Measurements from ENCODE around the gene CCL8. TPM values are rescaled to one million over a fixed set of nuclear protein-coding genes. Genes with fewer than 3 reads are reported as not detected.

CCL8 gene
- total RNA-seq, 1 donor from 2014 or later, result not detected

DNA sequence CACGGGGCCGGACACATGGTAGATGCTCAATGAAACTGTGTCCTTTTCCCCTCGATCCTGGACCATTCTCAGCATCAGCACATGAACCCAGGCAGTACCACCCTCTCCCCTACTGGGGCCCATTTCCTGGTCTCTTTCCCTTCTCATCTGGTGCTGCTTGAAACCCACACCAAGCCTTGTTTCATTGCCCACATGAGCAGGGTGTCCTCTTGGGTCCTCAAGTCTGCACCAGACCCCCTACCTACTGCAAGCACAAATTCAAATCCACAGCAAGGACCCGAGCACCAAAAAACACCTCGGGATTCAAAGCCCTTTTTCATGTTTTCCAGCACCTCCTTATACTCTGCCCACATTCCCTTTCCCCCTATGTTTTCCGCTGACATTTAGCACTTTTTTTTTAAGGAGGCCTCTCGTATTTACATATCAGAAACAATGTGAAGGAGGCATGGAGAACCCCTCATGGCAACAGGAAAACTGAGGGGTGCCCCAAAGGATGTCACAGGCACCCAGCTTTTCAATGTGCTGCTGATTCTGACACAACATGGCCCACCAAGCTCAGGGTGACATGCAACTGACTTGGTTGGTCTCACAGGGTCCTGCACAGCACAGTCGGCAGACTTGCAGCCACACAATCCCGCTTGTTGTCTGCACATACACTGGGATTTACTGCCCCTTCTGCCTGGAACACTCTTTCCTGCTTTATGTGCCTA lies 48.4 kb downstream of the CCL8 start:
- H3K4me3 ChIP-seq (ENCODE audit: low read depth, low read length), result no peak overlapping the region
- TF ChIP-seq, protein P1, sequence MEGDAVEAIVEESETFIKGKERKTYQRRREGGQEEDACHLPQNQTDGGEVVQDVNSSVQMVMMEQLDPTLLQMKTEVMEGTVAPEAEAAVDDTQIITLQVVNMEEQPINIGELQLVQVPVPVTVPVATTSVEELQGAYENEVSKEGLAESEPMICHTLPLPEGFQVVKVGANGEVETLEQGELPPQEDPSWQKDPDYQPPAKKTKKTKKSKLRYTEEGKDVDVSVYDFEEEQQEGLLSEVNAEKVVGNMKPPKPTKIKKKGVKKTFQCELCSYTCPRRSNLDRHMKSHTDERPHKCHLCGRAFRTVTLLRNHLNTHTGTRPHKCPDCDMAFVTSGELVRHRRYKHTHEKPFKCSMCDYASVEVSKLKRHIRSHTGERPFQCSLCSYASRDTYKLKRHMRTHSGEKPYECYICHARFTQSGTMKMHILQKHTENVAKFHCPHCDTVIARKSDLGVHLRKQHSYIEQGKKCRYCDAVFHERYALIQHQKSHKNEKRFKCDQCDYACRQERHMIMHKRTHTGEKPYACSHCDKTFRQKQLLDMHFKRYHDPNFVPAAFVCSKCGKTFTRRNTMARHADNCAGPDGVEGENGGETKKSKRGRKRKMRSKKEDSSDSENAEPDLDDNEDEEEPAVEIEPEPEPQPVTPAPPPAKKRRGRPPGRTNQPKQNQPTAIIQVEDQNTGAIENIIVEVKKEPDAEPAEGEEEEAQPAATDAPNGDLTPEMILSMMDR (IDR thresholded peaks at IDR 0.05; ENCODE audit: insufficient read depth, low read length, poor library complexity, severe bottlenecking), result no peak
- H3K27me3 ChIP-seq (ENCODE audit: control insufficient read depth, insufficient read depth, low read length), result peaks cover 2% of the 10 kb centered on the region
- no peaks in the 10 kb centered on the region for H3K36me3 ChIP-seq (ENCODE audit: control insufficient read depth, insufficient read depth, low read length)
- DNase-seq (ENCODE audit: low read depth), result no peak

DNA sequence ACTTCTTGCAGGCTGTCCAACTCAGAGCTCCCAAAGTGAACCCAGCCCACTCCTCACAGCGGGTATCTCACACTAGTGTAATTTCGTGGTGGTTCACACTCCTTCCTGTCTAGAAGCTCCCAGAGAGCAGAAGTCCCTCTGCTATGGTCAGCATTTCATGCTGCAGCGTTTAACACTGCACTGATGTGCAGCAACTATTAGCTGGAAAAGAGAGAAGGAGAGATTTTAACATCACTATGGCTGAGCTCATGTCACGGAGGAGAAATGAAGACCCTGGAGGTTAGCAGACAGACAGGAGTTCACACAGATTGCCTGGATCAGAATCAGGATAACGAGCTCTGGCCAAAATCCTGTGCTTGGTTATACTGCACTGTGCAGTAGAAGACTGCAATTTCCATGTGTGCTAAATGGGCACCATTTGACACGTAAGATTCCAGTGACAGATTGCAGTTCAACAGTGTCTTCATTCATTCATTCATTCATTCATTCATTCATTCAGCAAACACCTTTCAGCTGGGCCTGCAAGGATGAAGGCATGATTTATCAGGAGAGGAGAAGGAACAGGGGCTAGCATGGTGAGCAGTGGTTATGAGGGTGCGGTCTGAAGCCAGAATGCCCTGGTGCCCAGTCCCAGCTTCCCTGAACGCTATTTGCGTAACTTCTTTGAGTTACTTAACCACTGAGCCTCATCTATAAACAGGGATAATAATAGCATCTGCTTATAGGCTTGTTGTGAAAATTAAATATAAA lies 49.1 kb downstream of the CCL8 start:
- DNase-seq (ENCODE audit: low read depth), result no peak
- H3K36me3 ChIP-seq (ENCODE audit: control insufficient read depth, insufficient read depth, low read length), result no peaks in the 10 kb centered on the region
- TF ChIP-seq, protein P1 (IDR thresholded peaks at IDR 0.05; ENCODE audit: insufficient read depth, low read length, poor library complexity, severe bottlenecking), result no peak
- peaks cover 2% of the 10 kb centered on the region for H3K27me3 ChIP-seq (ENCODE audit: control insufficient read depth, insufficient read depth, low read length)
- no peak overlapping the region for H3K4me3 ChIP-seq (ENCODE audit: low read depth, low read length)

DNA sequence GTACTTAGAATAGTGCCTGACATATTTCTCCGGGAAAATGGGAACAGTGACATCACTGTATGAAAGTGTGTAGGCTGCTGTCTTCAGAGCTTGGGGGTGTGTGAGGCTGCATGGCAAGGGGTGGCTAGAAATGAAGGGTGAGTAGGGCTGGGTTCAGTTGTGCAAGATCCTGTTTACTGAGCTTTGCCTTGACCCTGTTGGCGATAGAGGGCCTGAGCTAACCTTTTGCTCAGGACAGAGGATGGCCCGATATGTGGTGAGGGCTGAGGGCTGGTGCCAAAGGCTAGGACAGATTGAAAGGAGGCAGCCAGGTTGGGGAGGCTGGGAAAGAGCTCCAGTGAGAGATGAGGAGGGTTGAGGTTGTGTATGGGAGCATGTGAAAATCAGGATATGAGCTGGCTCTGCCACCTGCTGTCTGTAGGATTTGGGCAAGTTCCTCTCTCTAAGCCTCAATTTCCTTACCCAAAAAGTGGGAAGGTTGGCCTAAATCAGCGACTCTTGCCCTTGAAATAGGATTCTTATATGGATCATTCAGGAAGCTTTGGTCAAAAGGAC lies 49.8 kb downstream of the CCL8 start:
- peaks cover 2% of the 10 kb centered on the region for H3K27me3 ChIP-seq (ENCODE audit: control insufficient read depth, insufficient read depth, low read length)
- no peaks in the 10 kb centered on the region for H3K36me3 ChIP-seq (ENCODE audit: control insufficient read depth, insufficient read depth, low read length)
- H3K4me3 ChIP-seq (ENCODE audit: low read depth, low read length), result no peak overlapping the region
- DNase-seq (ENCODE audit: low read depth), result no peak
- TF ChIP-seq, protein P1 (IDR thresholded peaks at IDR 0.05; ENCODE audit: insufficient read depth, low read length, poor library complexity, severe bottlenecking), result no peak

DNA sequence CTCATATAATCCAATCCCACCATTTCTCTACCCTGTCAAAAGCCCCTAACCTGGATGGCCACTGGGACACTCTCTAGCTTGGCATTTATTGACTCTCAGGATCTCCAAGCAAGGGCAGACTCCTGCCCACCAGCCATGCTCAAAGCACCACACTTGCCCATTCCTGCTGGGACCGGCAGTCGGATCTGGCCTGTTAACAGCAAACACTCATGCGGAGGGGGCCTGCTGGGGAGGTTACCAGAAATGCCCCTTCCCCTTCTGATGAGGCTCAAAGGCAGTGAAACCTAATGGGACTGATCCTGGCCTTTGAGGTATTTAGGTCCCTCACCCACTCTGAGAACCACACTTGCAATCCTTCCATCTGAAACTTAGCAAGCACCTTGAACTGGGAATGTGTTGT lies 50.3 kb downstream of the CCL8 start:
- Histone ChIP-seq H3K27me3 (ENCODE audit: control insufficient read depth, insufficient read depth, low read length) (peaks cover 2% of the 10 kb centered on the region), H3K4me3 (ENCODE audit: low read depth, low read length) (no peak overlapping the region), H3K36me3 (ENCODE audit: control insufficient read depth, insufficient read depth, low read length) (no peaks in the 10 kb centered on the region)
- DNase-seq (ENCODE audit: low read depth), result no peak
- TF ChIP-seq, protein P1 (IDR thresholded peaks at IDR 0.05; ENCODE audit: insufficient read depth, low read length, poor library complexity, severe bottlenecking), result no peak

GRCh38 chr17:34370376-34370996 lies 51.3 kb downstream of the CCL8 start:
- Histone ChIP-seq H3K27me3 (ENCODE audit: control insufficient read depth, insufficient read depth, low read length) (peaks cover 2% of the 10 kb centered on the region), H3K36me3 (ENCODE audit: control insufficient read depth, insufficient read depth, low read length) (no peaks in the 10 kb centered on the region), H3K4me3 (ENCODE audit: low read depth, low read length) (no peak overlapping the region)
- TF ChIP-seq, protein P1 (IDR thresholded peaks at IDR 0.05; ENCODE audit: insufficient read depth, low read length, poor library complexity, severe bottlenecking), result no peak
- DNase-seq (ENCODE audit: low read depth), result no peak
